A549 (cell line): ENCODE measurements around the gene TYW3.

Experiments used
- CBX2 ChIP-seq: fragments of 200-600 bp; sonication (generic); IDR thresholded peaks from 2 replicates; pipeline ENCODE4 v1.6.1; 2016; ENCODE audit warnings: low read depth, mild to moderate bottlenecking, borderline replicate concordance
- HDAC2 ChIP-seq: fragments of 200-600 bp; sonication (generic); IDR thresholded peaks from 2 replicates; pipeline ENCODE4 v1.6.1; 2016
- MAFK ChIP-seq: fragments of 450-650 bp; IDR thresholded peaks from 2 replicates; pipeline ENCODE4 v1.6.1; 2014; ENCODE audit not compliant: partially characterized antibody
- NPAS2 ChIP-seq: fragments of 250-450 bp; sonication (Bioruptor Pico); IDR thresholded peaks from 2 replicates; pipeline ENCODE4 v1.8.0; 2022; ENCODE audit warnings: mild to moderate bottlenecking, moderate library complexity, borderline replicate concordance
- PHF8 ChIP-seq: fragments of 200-600 bp; sonication (generic); IDR thresholded peaks from 2 replicates; pipeline ENCODE4 v1.6.1; 2016; ENCODE audit warnings: low read depth, mild to moderate bottlenecking, antibody characterized with exemption, moderate library complexity, borderline replicate concordance
- POLR2A ChIP-seq: IDR thresholded peaks from 2 replicates; pipeline ENCODE4 v1.6.1; 2012; ENCODE audit warnings: mild to moderate bottlenecking, low read length
- TF ChIP-seq, protein P1 (sequence below): fragments of >200 bp; sonication (Bioruptor Twin); formaldehyde crosslinking; IDR thresholded peaks from 3 replicates; pipeline ENCODE4 v1.5.1; 2016

DNA sequence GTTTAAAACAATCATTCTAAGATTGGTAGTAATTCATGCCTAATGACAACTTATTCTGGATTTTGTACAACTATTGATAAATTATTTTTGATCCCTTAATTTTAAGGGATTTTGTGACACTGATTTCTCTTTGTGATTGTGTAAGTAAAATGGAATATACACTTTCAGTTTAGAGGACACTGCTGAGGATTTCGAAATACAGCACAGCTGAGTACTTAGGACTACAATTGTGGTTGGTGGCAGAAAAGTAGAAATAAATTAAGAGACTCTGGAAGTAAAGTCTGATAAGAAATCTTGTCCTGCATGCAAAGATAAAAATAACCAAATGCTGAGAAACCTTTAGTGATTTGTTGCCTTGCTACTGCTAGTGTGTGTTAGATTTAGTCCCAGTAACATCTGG is 40.0 kb downstream of the TYW3 start:
- TF ChIP-seq, protein P1, sequence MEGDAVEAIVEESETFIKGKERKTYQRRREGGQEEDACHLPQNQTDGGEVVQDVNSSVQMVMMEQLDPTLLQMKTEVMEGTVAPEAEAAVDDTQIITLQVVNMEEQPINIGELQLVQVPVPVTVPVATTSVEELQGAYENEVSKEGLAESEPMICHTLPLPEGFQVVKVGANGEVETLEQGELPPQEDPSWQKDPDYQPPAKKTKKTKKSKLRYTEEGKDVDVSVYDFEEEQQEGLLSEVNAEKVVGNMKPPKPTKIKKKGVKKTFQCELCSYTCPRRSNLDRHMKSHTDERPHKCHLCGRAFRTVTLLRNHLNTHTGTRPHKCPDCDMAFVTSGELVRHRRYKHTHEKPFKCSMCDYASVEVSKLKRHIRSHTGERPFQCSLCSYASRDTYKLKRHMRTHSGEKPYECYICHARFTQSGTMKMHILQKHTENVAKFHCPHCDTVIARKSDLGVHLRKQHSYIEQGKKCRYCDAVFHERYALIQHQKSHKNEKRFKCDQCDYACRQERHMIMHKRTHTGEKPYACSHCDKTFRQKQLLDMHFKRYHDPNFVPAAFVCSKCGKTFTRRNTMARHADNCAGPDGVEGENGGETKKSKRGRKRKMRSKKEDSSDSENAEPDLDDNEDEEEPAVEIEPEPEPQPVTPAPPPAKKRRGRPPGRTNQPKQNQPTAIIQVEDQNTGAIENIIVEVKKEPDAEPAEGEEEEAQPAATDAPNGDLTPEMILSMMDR = no peak
- TF ChIP-seq MAFK (no peak), HDAC2 (no peak), POLR2A (no peak), NPAS2 (CRISPR knock-in tag) (no peak), PHF8 (no peak), CBX2 (no peak)
